GM19324 (cell line): Measurements from ENCODE around the gene ITGAE.

Experiments used
- ATAC-seq: cut with Tn5 transposase; IDR thresholded peaks from one replicate; pipeline ENCODE4 v1.9.1; 2021; ENCODE audit warnings: mild to moderate bottlenecking, moderate library complexity; ENCODE audit not compliant: unreplicated experiment, low FRiP score

ITGAE gene

GRCh38 chr17:3762922-3763776 is 37.8 kb downstream of the ITGAE start:
- ATAC-seq: peak; percentile 57

- ATAC-seq: no peak
Measured at GRCh38 chr17:3761918-3762380, 39.0 kb downstream of the ITGAE start.

- no peak for ATAC-seq
Measured at GRCh38 chr17:3761036-3761917, 39.7 kb downstream of the ITGAE start.

GRCh38 chr17:3759597-3760216 is 41.3 kb downstream of the ITGAE start:
- ATAC-seq: no peak

GRCh38 chr17:3755335-3756030 is 45.5 kb downstream of the ITGAE start:
- ATAC-seq: no peak

- no peak for ATAC-seq
Measured at GRCh38 chr17:3754458-3755334, 46.3 kb downstream of the ITGAE start.

GRCh38 chr17:3754066-3754457 is 46.9 kb downstream of the ITGAE start:
- no peak for ATAC-seq

- ATAC-seq: no peak
Measured at GRCh38 chr17:3753624-3754023, 47.4 kb downstream of the ITGAE start.

GRCh38 chr17:3751836-3752235 is 49.2 kb downstream of the ITGAE start:
- no peak for ATAC-seq

- no peak for ATAC-seq
Measured at GRCh38 chr17:3750926-3751325, 50.1 kb downstream of the ITGAE start.

GRCh38 chr17:3750296-3750695 is 50.7 kb downstream of the ITGAE start:
- no peak for ATAC-seq

- ATAC-seq: no peak
Measured at GRCh38 chr17:3748576-3748975, 52.4 kb downstream of the ITGAE start.

- no peak for ATAC-seq
Measured at GRCh38 chr17:3747805-3748204, 53.2 kb downstream of the ITGAE start.

- ATAC-seq: no peak
Measured at GRCh38 chr17:3745071-3745470, 55.9 kb downstream of the ITGAE start.

GRCh38 chr17:3744014-3744413 is 57.0 kb downstream of the ITGAE start:
- no peak for ATAC-seq

GRCh38 chr17:3740611-3741073 is 60.3 kb downstream of the ITGAE start:
- ATAC-seq: no peak

- ATAC-seq: no peak
Measured at GRCh38 chr17:3739422-3740124, 61.4 kb downstream of the ITGAE start.

GRCh38 chr17:3738562-3739295 is 62.3 kb downstream of the ITGAE start:
- no peak for ATAC-seq
